ENCODE data around the gene XPO6.

XPO6 gene

GRCh38 chr16:28210979-28211588, 681 bp downstream of the XPO6 start:
- in situ Hi-C loops (cut with HindIII; ENCODE audit: low sequenced_read_pairs), result no loop called here

DNA sequence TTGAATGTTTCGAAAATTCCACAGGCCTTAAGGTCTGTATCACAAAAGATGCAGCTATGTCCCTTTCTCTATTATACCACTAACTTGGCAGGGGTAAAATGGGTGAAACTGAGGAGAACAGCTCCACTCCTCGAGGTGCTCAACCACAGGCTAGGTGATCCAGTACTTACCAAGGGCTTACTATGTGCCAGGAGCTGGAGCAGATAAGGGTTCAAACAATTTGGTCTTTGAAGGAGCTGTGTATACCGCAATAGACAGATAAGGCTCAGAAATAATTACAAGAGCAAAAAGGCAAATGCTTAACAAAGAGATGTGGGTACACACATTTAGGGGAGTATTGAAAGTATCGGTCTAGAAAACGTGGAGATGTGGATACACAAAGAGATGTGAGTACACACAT, 1.5 kb downstream of the XPO6 start:
- in situ Hi-C loops (cut with HindIII; ENCODE audit: low sequenced_read_pairs), result no loop called here

- in situ Hi-C loops (cut with HindIII; ENCODE audit: low sequenced_read_pairs), result no loop called here
Measured at GRCh38 chr16:28208824-28209223, 2.9 kb downstream of the XPO6 start.

DNA sequence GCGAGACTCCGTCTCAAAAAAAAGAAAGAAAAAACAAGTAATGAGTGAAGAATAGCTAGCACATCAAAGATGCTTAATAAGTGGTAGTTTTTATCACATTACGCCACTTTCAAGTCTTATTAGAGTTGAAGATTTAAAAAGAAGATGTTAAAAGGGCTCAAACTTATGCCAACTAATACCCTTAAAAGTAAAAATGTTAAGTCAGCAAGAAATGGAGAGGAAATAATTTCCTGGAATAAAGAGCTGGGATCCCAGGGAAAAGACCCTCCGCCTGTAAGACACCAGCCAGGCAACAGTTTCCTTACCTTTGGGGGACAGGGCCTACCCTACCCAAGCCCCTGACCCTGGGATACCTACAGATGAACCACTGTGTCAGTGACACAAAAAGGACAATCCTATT, 3.6 kb downstream of the XPO6 start:
- in situ Hi-C loops (cut with HindIII; ENCODE audit: low sequenced_read_pairs), result no loop called here

- in situ Hi-C loops (cut with HindIII; ENCODE audit: low sequenced_read_pairs), result no loop called here
Measured at GRCh38 chr16:28207399-28207798, 4.4 kb downstream of the XPO6 start.

DNA sequence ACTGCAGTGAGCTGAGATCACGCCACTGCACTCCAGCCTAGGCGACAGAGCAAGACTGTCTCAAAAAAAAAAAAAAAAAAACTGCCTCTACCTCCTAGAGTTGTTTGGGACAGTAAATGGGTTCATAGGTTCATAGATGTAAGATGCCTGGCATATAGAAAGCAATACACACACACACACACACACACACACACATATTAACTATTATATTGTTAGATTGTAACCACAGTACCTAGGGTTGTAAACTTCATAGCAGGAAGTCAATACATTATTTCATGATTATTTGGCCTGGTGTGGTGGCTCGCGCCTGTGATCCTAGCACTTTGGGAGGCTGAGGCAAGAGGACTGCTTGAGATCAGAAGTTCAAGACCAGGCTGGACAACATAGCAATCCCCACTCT, 5.8 kb downstream of the XPO6 start:
- in situ Hi-C loops (cut with HindIII; ENCODE audit: low sequenced_read_pairs), result no loop called here

GRCh38 chr16:28205117-28205899, 6.5 kb downstream of the XPO6 start:
- in situ Hi-C loops (cut with HindIII; ENCODE audit: low sequenced_read_pairs), result no loop called here

- in situ Hi-C loops (cut with HindIII; ENCODE audit: low sequenced_read_pairs), result no loop called here
Measured at GRCh38 chr16:28204622-28205021, 7.1 kb downstream of the XPO6 start.

GRCh38 chr16:28204204-28204603, 7.6 kb downstream of the XPO6 start:
- in situ Hi-C loops (cut with HindIII; ENCODE audit: low sequenced_read_pairs), result no loop called here

- in situ Hi-C loops (cut with HindIII; ENCODE audit: low sequenced_read_pairs), result no loop called here
Measured at GRCh38 chr16:28202147-28202746, 9.5 kb downstream of the XPO6 start.

GRCh38 chr16:28200661-28201060, 11.1 kb downstream of the XPO6 start:
- in situ Hi-C loops (cut with HindIII; ENCODE audit: low sequenced_read_pairs), result no loop called here

- in situ Hi-C loops (cut with HindIII; ENCODE audit: low sequenced_read_pairs), result no loop called here
Measured at GRCh38 chr16:28196387-28196987, 15.3 kb downstream of the XPO6 start.

DNA sequence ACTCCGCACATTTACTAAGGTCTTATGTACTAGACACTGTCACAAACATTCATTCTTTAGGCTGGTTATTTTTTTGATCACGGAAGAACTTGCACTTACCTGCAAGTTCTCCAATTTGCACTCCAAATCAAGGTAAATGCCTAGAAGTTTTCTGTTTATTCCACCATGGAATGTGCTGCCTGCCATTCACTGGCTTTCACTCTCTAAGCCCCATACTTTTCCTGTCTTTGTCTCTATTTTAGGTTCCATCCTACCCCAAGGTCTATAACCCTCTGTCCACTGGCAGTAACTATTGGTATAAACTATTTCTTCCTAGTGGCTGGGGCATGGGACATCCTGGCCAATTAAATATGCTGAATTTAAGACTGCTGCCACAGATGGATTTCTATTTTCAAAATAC, 15.9 kb downstream of the XPO6 start:
- in situ Hi-C loops (cut with HindIII; ENCODE audit: low sequenced_read_pairs), result no loop called here

DNA sequence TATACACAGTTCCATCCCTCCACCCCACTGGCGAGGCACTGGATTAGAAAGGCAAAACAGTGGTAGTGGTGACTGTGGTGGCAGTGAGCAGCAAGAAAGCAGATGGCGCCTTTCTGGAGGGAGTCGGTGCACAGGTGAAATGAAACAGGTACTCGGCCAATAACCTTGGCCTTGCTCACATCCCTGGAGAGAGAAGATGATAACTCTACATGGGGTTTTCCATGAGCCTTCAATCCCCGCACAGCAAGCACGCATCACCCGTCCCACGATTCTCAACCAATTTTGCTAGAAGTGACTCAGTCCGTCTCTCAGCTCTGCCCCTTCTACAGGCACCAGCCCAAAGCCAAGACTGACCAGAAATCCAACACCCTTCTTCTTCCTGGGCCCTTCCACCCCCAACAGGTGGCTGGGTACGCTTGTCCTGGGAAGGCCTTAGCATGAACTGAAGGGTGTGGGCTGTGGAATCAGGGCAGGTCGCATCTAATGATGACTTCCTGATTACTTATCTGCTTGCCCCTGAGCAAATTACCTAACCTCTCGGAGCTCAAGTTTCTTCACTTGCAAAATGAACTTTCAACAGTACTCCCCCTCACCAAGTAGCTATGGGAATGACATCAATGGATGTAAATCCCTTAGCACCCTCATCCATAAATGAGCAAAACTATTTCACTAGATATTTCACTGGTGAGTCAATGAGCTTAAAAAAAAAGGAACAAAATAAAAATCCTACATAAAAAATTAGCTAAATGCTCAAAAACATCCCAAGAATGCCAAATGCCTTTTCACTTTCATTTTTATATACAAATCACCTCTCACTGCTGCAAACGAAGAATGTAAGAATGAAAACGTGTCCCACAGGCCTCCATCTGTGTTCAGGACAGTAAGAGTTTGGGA, 18.0 kb downstream of the XPO6 start:
- in situ Hi-C loops (cut with HindIII; ENCODE audit: low sequenced_read_pairs), result no loop called here

DNA sequence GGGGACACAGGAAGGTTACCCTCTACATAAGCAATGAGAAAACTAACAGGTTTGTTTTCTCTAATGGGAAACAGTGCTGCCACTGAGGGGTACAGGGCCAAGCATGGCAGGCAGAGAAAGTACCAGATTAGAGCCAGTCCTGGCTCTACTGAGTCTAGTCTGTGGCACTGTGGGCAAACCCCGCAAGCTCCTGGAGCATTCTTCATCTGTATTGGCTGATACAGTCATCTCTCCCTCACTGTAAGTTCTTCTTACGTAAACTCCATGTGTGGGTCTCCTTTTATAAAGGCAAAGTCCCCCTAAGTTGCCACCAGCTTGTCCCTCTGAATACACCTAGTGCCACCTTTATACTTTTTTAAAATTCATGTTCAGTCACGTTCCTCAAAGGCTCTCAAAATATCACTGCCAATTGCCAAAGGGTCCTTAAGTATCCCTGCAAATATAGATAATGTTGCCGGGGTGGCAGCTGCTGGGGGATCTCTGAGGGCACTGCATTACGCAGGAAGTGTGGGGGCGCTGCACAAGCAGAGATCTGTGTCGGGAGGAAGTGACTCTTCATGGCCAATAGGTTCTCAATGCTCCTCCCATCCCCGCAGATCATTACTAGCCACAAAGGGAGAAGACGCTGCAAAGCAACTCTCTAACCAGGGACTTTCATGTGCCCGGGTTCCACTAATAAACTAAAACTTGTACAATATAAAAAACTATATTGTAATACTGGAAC, 18.8 kb downstream of the XPO6 start:
- in situ Hi-C loops (cut with HindIII; ENCODE audit: low sequenced_read_pairs), result no loop called here

- in situ Hi-C loops (cut with HindIII; ENCODE audit: low sequenced_read_pairs), result no loop called here
Measured at GRCh38 chr16:28191364-28191960, 20.3 kb downstream of the XPO6 start.

DNA sequence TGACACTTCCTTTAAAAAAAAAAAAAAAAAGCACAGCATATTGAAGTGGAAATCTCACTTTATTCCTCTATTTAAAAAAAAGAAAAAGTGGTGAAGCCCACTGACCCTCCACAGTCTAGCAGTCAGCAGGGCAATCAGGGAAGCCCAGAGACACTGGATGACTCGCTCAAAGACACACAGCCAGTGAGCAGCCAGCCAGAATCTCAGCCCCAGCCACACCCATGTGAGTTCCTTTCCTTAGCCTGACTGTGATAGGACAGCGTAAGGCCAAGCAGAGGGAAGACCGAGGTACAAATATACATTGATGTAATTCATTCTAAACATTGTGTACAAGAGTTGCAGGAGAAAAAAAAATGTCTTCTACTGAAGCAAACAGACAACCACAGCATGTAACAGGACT, 22.5 kb downstream of the XPO6 start:
- in situ Hi-C loops (cut with HindIII; ENCODE audit: low sequenced_read_pairs), result loop anchor here (5.0 kb wide), 1 partner anchor 72 kb away; no protein-coding TSS in a partner anchor

DNA sequence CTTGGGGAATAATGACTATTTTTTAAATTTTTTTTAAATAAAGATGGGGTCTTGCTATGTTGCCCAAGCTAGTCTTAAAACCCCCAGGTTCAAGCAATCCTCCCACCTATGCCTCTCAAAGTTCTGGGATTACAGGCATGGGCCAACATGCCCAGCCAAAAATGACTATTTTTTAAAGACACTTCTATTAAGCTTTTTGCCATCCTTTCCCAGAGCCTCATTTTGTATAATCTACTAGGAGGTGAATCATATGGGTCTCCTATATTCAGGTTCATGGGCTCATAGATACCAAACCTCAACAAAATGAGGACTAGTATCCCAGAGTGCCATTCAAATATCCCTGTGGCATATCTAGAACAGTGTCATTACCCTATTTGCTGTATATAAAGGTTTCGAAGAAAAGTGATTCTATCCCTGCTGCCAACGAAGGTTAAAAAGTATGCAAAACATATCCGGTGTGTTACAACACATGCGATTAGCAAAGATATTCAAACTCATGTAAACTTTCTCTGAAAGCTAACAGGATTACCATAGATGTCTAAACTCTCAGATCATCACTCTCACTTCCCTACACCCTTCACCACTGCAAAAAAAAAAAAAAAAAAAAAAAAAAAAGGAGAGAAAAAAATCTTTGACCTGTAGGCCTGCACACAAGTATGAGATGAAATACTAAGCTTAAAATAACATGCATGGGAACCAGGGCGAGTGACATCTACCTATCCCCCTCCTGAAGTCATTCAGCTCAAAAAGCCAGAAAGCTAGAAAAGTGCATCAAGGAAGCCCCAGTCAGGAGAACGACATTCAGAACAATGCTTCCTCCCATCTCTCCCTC, 23.5 kb downstream of the XPO6 start:
- in situ Hi-C loops (cut with HindIII; ENCODE audit: low sequenced_read_pairs), result loop anchor here (5.0 kb wide), 1 partner anchor 71 kb away; no protein-coding TSS in a partner anchor

GRCh38 chr16:28187595-28188004, 24.2 kb downstream of the XPO6 start:
- in situ Hi-C loops (cut with HindIII; ENCODE audit: low sequenced_read_pairs), result loop anchor here (5.0 kb wide), 1 partner anchor 70 kb away; no protein-coding TSS in a partner anchor

Measured in DLD1 (cell line).